ENCODE results near the gene RBFOX1. TPM values are rescaled to one million over a fixed set of nuclear protein-coding genes. Genes with fewer than 3 reads are reported as not detected.

Gene RBFOX1
- not detected in 5 replicates for total RNA-seq (2022; extraction: Qiagen RNA extraction)

GRCh38 chr16:7332611-7333010, at the start of gene RBFOX1:
RBFOX1 (plus strand) TSS chr16:7332845.

